ENCODE measurements around the gene NUP155. TPM values are rescaled to one million over a fixed set of nuclear protein-coding genes. Genes with fewer than 3 reads are reported as not detected.
A peak's percentile ranks its signal among the peaks of the same experiment; 100 is the strongest.
"Not testable (repeated sequence)": the region's sequence is repeated elsewhere in the genome, so short reads cannot be mapped to it uniquely, and the experiment has no call there.

The NUP155 gene
- total RNA-seq, 2 donors from 2014 or later = 68.6 to 75.3 TPM

GRCh38 chr5:37370550-37370863 lies 399 bp downstream of the NUP155 start:
- Histone ChIP-seq H3K9ac (ENCODE audit: extremely low read depth, low read length, poor library complexity, severe bottlenecking) (peak overlapping the region; percentile 92), H3K9me3 (ENCODE audit: control insufficient read depth, low read length) (no peaks in the 10 kb centered on the region), H3K27me3 (ENCODE audit: control insufficient read depth, insufficient read depth, low read length, poor library complexity, severe bottlenecking) (peaks cover 5% of the 10 kb centered on the region), H3K4me1 (ENCODE audit: control insufficient read depth, insufficient read depth, low read length) (no peaks in the 10 kb centered on the region), H3K4me3 (ENCODE audit: low read length) (peak overlapping the region; percentile 100), H3K36me3 (ENCODE audit: control insufficient read depth, insufficient read depth, low read length) (no peaks in the 10 kb centered on the region), H3K27ac (ENCODE audit: low read depth, low read length) (peak overlapping the region; percentile 64)
- Mint-ChIP-seq H3K9me3 (no peaks in the 10 kb centered on the region), H3K36me3 (ENCODE audit: low read depth) (peaks cover 3% of the 10 kb centered on the region), H3K4me3 (peak overlapping the region; percentile 89), H3K4me1 (peaks cover 14% of the 10 kb centered on the region), H3K27me3 (ENCODE audit: insufficient read depth) (peaks cover 1% of the 10 kb centered on the region), H3K27ac (peak overlapping the region; percentile 99)
- DNase-seq = no peak
- no peak for TF ChIP-seq CTCF (conservative IDR thresholded peaks at IDR 0.05)
- WGBS, 2 experiments (ENCODE audit: insufficient coverage in 1 of 2, insufficient read length in 1 of 2) = 0% methylated on average over 4 to 7 of the region's 7 CpGs

- no peaks in the 10 kb centered on the region for H3K27me3 ChIP-seq (ENCODE audit: control insufficient read depth, insufficient read depth, low read length, poor library complexity, severe bottlenecking)
- H3K9ac ChIP-seq (ENCODE audit: extremely low read depth, low read length, poor library complexity, severe bottlenecking) = no peak overlapping the region
- WGBS, 2 experiments (ENCODE audit: insufficient coverage in 1 of 2, insufficient read length in 1 of 2) = 96% methylated on average over 3 to 5 of the region's 6 CpGs
- H3K27me3 Mint-ChIP-seq (ENCODE audit: insufficient read depth) = no peaks in the 10 kb centered on the region
- no peaks in the 10 kb centered on the region for H3K4me1 Mint-ChIP-seq
- peaks cover 44% of the 10 kb centered on the region for H3K36me3 Mint-ChIP-seq (ENCODE audit: low read depth)
- no peak overlapping the region for H3K4me3 Mint-ChIP-seq
- H3K27ac Mint-ChIP-seq = no peak overlapping the region
- no peaks in the 10 kb centered on the region for H3K9me3 ChIP-seq (ENCODE audit: control insufficient read depth, low read length)
- no peak for TF ChIP-seq CTCF (conservative IDR thresholded peaks at IDR 0.05)
- H3K9me3 Mint-ChIP-seq = no peaks in the 10 kb centered on the region
- no peak for DNase-seq
- H3K4me1 ChIP-seq (ENCODE audit: control insufficient read depth, insufficient read depth, low read length) = no peaks in the 10 kb centered on the region
- no peak overlapping the region for H3K4me3 ChIP-seq (ENCODE audit: low read length)
- H3K27ac ChIP-seq (ENCODE audit: low read depth, low read length) = no peak overlapping the region
- peaks cover 62% of the 10 kb centered on the region for H3K36me3 ChIP-seq (ENCODE audit: control insufficient read depth, insufficient read depth, low read length)
These were observed 15.7 kb downstream of the NUP155 start for GRCh38 chr5:37355161-37355560.

GRCh38 chr5:37342741-37343140 lies 28.2 kb downstream of the NUP155 start:
- not testable (repeated sequence) for H3K4me1 ChIP-seq (ENCODE audit: control insufficient read depth, insufficient read depth, low read length); H3K9ac ChIP-seq (ENCODE audit: extremely low read depth, low read length, poor library complexity, severe bottlenecking); H3K27ac Mint-ChIP-seq; H3K4me3 ChIP-seq (ENCODE audit: low read length); H3K4me3 Mint-ChIP-seq; H3K27me3 Mint-ChIP-seq (ENCODE audit: insufficient read depth); H3K27me3 ChIP-seq (ENCODE audit: control insufficient read depth, insufficient read depth, low read length, poor library complexity, severe bottlenecking); H3K27ac ChIP-seq (ENCODE audit: low read depth, low read length); DNase-seq; H3K4me1 Mint-ChIP-seq; H3K9me3 ChIP-seq (ENCODE audit: control insufficient read depth, low read length); H3K9me3 Mint-ChIP-seq
- H3K36me3 ChIP-seq (ENCODE audit: control insufficient read depth, insufficient read depth, low read length) = peaks cover 74% of the 10 kb centered on the region
- H3K36me3 Mint-ChIP-seq (ENCODE audit: low read depth) = peaks cover 66% of the 10 kb centered on the region
- WGBS, 2 experiments (ENCODE audit: insufficient coverage in 1 of 2, insufficient read length in 1 of 2) = 97 to 98% methylated on average over 13 to 18 of the region's 18 CpGs

GRCh38 chr5:37334754-37335153 lies 36.2 kb downstream of the NUP155 start:
- not testable (repeated sequence) for H3K27ac ChIP-seq (ENCODE audit: low read depth, low read length); DNase-seq; H3K4me3 Mint-ChIP-seq; H3K27ac Mint-ChIP-seq; H3K4me1 ChIP-seq (ENCODE audit: control insufficient read depth, insufficient read depth, low read length); H3K4me3 ChIP-seq (ENCODE audit: low read length); H3K27me3 ChIP-seq (ENCODE audit: control insufficient read depth, insufficient read depth, low read length, poor library complexity, severe bottlenecking); H3K9me3 ChIP-seq (ENCODE audit: control insufficient read depth, low read length); H3K4me1 Mint-ChIP-seq; H3K9me3 Mint-ChIP-seq; H3K27me3 Mint-ChIP-seq (ENCODE audit: insufficient read depth); H3K9ac ChIP-seq (ENCODE audit: extremely low read depth, low read length, poor library complexity, severe bottlenecking)
- peaks cover 76% of the 10 kb centered on the region for H3K36me3 ChIP-seq (ENCODE audit: control insufficient read depth, insufficient read depth, low read length)
- 95 to 96% methylated on average over 12 of the region's 12 CpGs for WGBS, 2 experiments (ENCODE audit: insufficient coverage in 1 of 2, insufficient read length in 1 of 2)
- peaks cover 67% of the 10 kb centered on the region for H3K36me3 Mint-ChIP-seq (ENCODE audit: low read depth)

All from endodermal cell (in vitro differentiated cells).